ENCODE results near the gene SLC6A19.

DNA sequence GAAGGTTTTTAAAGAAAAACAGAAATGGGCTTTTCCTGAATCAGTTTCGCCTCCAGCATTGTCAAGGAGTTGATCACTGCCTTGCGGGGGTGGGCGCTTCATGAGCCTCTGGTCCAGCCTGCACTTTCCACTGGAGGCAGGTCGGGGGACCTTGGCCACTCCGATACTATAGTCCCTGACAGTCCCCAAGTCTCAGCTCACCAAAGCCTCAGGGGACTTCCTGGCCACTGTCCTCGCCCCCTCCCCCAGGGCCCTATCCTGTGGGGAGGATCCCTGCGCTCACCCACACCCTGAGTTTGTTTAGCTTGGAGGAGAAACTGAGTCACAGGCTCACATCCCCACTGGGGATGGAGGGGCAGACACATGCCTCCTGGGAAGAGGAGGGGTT is 1.4 kb downstream of the SLC6A19 start:
- TF ChIP-seq, protein P1, sequence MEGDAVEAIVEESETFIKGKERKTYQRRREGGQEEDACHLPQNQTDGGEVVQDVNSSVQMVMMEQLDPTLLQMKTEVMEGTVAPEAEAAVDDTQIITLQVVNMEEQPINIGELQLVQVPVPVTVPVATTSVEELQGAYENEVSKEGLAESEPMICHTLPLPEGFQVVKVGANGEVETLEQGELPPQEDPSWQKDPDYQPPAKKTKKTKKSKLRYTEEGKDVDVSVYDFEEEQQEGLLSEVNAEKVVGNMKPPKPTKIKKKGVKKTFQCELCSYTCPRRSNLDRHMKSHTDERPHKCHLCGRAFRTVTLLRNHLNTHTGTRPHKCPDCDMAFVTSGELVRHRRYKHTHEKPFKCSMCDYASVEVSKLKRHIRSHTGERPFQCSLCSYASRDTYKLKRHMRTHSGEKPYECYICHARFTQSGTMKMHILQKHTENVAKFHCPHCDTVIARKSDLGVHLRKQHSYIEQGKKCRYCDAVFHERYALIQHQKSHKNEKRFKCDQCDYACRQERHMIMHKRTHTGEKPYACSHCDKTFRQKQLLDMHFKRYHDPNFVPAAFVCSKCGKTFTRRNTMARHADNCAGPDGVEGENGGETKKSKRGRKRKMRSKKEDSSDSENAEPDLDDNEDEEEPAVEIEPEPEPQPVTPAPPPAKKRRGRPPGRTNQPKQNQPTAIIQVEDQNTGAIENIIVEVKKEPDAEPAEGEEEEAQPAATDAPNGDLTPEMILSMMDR (IDR thresholded peaks at IDR 0.05; ENCODE audit: low read depth, low read length): no peak
- no peak for TF ChIP-seq EZH2phosphoT487 (IDR thresholded peaks at IDR 0.05; ENCODE audit: low read depth)

All from OCI-LY3 (cell line).